ENCODE data around the gene ZNF654. TPM values are rescaled to one million over a fixed set of nuclear protein-coding genes. Genes with fewer than 3 reads are reported as not detected.
"Not testable (repeated sequence)": the region's sequence is repeated elsewhere in the genome, so short reads cannot be mapped to it uniquely, and the experiment has no call there.

The ZNF654 gene
- total RNA-seq, 1 experiment from 2014 or later, result 7.6 TPM

DNA sequence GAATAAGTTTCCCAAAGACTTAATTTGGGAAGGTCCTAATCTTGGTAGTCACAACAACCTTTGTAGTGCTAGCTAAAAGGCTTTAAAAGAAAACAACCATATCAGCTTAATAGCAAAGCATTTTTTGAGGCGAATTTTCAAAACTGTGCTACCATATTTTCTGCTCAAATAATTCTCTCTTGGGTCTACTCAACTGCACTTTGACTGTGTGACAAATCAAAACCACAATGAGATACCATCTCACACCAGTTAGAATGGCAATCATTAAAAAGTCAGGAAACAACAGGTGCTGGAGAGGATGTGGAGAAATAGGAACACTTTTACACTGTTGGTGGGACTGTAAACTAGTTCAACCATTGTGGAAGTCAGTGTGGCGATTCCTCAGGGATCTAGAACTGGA, 59.5 kb downstream of the ZNF654 start:
- in situ Hi-C loops (cut with HindIII; ENCODE audit: low pct_unique_long_range_greater_than_20kb, low sequenced_read_pairs); DNase-seq (ENCODE audit: low read depth): not testable (repeated sequence)

- in situ Hi-C loops (cut with HindIII; ENCODE audit: low pct_unique_long_range_greater_than_20kb, low sequenced_read_pairs), result no loop called here
- DNase-seq (ENCODE audit: low read depth), result no peak
Observed at GRCh38 chr3:88123526-88123925, 64.5 kb downstream of the ZNF654 start.

- no peak for DNase-seq (ENCODE audit: low read depth)
- in situ Hi-C loops (cut with HindIII; ENCODE audit: low pct_unique_long_range_greater_than_20kb, low sequenced_read_pairs), result no loop called here
Observed at GRCh38 chr3:88131695-88132094, 72.6 kb downstream of the ZNF654 start.

GRCh38 chr3:88132894-88133293, 73.8 kb downstream of the ZNF654 start:
- DNase-seq (ENCODE audit: low read depth), result no peak
- in situ Hi-C loops (cut with HindIII; ENCODE audit: low pct_unique_long_range_greater_than_20kb, low sequenced_read_pairs), result no loop called here

DNA sequence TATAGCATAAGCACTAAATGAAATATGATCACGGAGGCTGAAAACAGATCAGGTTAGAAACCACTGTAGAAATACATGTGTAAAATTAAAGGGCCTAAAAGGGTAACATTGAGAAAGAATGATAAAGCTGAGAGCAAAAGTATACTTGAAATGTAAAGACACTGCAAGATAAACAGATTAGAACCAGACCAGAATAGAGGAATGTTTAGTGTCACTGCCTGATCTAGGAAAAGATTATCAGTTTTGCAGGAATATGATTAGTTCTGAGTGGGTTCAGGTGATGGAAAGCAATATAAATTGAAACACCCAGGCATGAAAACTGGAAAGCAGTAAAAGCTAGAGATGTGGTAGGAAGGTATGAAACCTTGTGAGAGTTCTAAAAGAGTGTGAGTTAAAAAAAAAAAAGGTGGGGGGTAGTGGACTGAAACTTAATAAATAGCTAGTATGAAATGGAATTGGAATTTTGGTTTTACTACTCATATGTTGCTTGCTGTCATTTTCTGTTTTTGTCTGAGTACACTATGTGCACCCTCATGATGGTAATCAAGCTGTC, 74.7 kb downstream of the ZNF654 start:
- DNase-seq (ENCODE audit: low read depth), result no peak
- in situ Hi-C loops (cut with HindIII; ENCODE audit: low pct_unique_long_range_greater_than_20kb, low sequenced_read_pairs), result no loop called here

DNA sequence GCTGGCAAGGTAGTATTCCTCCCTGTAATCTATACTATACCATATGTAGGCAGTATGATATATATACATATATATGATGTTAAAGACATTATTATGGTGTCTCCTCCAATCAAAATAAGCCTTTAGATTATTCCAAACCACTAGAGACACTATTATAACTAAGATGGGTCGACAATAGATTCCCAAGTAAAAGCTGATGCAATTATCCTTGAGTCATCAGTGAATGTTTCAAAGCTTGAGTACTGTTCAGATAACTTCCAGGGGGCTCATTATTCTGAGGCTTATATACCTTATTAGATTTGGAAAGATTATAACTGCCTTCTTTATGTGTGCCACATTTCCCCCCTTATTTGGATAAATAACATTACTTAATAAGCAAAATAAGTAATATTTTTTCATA, 78.8 kb downstream of the ZNF654 start:
- in situ Hi-C loops (cut with HindIII; ENCODE audit: low pct_unique_long_range_greater_than_20kb, low sequenced_read_pairs), result no loop called here
- DNase-seq (ENCODE audit: low read depth), result no peak

GRCh38 chr3:88141458-88142083, 82.5 kb downstream of the ZNF654 start:
- in situ Hi-C loops (cut with HindIII; ENCODE audit: low pct_unique_long_range_greater_than_20kb, low sequenced_read_pairs), result no loop called here
- DNase-seq (ENCODE audit: low read depth), result no peak

- in situ Hi-C loops (cut with HindIII; ENCODE audit: low pct_unique_long_range_greater_than_20kb, low sequenced_read_pairs), result no loop called here
- no peak for DNase-seq (ENCODE audit: low read depth)
Observed at GRCh38 chr3:88142094-88142624, 83.1 kb downstream of the ZNF654 start.

- no peak for DNase-seq (ENCODE audit: low read depth)
- in situ Hi-C loops (cut with HindIII; ENCODE audit: low pct_unique_long_range_greater_than_20kb, low sequenced_read_pairs), result no loop called here
Observed at GRCh38 chr3:88147261-88147660, 88.2 kb downstream of the ZNF654 start.

DNA sequence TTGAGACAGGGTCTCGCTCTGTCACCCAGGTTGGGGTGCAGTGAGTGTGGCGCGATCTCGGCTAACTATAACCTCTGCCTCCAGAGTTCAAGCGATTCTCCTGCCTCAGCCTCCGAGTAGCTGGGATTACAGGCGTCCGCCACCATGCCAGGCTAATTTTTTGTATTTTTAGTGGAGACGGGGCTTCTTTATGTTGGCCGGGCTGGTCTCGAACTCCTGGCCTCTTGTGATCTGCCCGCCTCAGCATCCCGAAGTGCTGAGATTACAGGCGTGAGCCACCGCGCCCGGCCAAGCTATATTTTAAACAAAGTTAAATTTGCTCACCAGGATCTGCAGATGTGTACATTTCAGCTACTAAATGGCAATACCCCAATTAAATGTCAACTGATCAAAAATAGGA, 89.6 kb downstream of the ZNF654 start:
- in situ Hi-C loops (cut with HindIII; ENCODE audit: low pct_unique_long_range_greater_than_20kb, low sequenced_read_pairs), result no loop called here
- DNase-seq (ENCODE audit: low read depth), result no peak

DNA sequence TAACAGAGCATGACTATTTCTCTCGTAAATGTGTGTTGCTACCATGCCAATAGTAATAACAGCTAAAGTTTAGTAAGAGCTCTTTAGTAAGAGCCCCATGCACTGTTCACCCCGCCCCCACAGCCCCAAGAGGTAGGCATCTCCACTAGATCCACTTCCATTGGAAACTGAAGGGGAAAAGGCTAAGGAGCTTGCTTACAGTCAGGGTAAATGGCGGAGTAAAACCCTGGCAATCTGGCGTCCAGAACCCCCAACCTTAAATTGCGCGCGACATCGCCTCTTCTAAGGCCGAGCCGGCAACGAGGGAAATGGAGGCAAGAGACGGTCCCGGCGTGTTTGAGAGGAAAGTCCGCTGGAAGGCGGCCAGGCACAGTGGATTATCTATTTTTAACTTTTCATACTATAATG, 90.0 kb downstream of the ZNF654 start:
- DNase-seq (ENCODE audit: low read depth), result no peak
- in situ Hi-C loops (cut with HindIII; ENCODE audit: low pct_unique_long_range_greater_than_20kb, low sequenced_read_pairs), result no loop called here

- in situ Hi-C loops (cut with HindIII; ENCODE audit: low pct_unique_long_range_greater_than_20kb, low sequenced_read_pairs), result no loop called here
- peak; percentile 87 for DNase-seq (ENCODE audit: low read depth)
Observed at GRCh38 chr3:88149509-88150362, 90.7 kb downstream of the ZNF654 start, which contains the start of gene C3orf38. TSS of gene C3orf38 (plus strand) at chr3:88149959. CDS start at chr3:88150053, 94 bp downstream.

GRCh38 chr3:88150371-88150770, 91.3 kb downstream of the ZNF654 start:
- in situ Hi-C loops (cut with HindIII; ENCODE audit: low pct_unique_long_range_greater_than_20kb, low sequenced_read_pairs), result no loop called here
- DNase-seq (ENCODE audit: low read depth), result no peak

DNA sequence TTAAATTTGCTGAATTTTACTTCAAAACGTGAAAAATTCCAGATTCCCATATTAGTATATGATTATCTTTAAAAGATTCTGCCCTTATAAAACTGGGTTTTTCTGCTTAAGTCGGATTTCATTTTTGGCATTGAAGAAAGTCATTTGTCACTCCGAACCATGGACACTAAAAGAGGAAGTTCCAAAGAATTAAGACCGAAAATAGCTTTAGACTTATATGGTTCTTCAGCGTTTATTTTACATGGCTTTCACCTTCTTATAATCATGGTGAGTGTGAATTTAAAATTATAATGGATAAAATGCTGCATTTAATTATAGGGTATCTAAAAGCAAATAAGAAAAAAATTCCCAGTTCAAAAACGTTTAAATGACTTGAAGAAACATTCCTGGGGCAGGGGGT, 91.8 kb downstream of the ZNF654 start:
- in situ Hi-C loops (cut with HindIII; ENCODE audit: low pct_unique_long_range_greater_than_20kb, low sequenced_read_pairs), result no loop called here
- DNase-seq (ENCODE audit: low read depth), result no peak

DNA sequence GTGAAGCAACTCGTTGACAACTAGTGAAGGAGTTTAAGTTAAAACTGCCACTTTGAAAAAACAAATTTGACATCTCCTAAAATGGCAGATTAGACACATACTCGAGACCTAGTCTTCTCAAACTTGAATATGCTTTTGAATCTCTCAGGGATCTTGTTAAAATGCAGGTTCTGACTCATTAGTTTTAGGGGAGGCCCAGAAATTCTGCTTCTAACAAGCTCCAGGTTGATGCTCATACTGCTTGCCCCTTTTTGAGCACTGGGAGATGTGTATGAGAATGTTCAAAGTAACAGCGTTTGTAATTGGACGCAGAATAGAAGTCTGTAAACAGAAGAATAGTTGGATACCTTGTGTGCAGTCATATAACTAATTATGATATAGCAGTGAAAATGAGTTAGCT, 92.3 kb downstream of the ZNF654 start:
- in situ Hi-C loops (cut with HindIII; ENCODE audit: low pct_unique_long_range_greater_than_20kb, low sequenced_read_pairs), result no loop called here
- no peak for DNase-seq (ENCODE audit: low read depth)

DNA sequence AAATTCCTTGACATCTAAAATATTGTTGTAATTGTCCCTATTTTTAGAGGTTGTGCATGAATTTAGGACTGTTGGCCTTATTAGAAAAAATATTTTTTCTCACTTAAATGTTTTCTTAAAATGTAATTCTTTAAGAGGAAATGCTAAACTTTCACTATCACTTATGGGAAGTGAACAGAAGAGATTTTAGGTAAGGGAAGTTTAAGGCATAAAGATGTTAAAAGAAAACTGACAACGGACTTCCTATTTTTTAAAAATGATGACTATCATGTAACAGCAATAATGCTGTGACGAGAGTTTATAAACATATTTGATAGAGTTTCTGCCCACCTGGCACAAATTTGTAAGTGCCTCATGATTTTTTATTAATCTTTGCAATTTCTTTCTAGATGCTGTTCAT, 93.8 kb downstream of the ZNF654 start:
- DNase-seq (ENCODE audit: low read depth), result no peak
- in situ Hi-C loops (cut with HindIII; ENCODE audit: low pct_unique_long_range_greater_than_20kb, low sequenced_read_pairs), result no loop called here

GRCh38 chr3:88166419-88166971, 107.4 kb downstream of the ZNF654 start:
- in situ Hi-C loops (cut with HindIII; ENCODE audit: low pct_unique_long_range_greater_than_20kb, low sequenced_read_pairs), result no loop called here

GRCh38 chr3:88167173-88167572, 108.1 kb downstream of the ZNF654 start:
- in situ Hi-C loops (cut with HindIII; ENCODE audit: low pct_unique_long_range_greater_than_20kb, low sequenced_read_pairs), result no loop called here
- no peak for DNase-seq (ENCODE audit: low read depth)

More at GRCh38 chr3:88166419-88166971, 107.4 kb downstream of the ZNF654 start:
- DNase-seq (ENCODE audit: low read depth), result no peak

DNA sequence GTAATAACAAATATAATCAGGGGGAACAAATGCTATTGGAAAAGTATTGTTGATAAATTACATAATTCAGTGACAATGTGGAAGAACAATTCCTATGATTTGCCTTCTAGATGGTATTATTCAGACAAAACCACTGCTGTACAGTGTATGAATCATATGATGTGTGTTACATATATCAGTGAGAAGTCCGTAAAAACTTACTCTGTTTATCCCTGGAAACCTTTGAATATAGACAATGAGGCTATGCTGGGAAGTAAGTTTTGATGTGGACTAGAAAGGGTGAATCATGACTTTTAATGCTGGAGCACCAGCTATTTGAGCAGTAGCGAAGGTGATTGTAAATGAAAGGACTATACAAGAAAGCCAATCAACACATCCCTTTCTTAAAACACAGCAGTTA, 108.6 kb downstream of the ZNF654 start:
- in situ Hi-C loops (cut with HindIII; ENCODE audit: low pct_unique_long_range_greater_than_20kb, low sequenced_read_pairs), result no loop called here
- no peak for DNase-seq (ENCODE audit: low read depth)
